Suppressor macrophage (primary cell): Measurements from ENCODE around the gene ACTG1.

ENCODE experiments used
- DNase-seq, 4 experiments: peaks; one replicate each; pipeline ENCODE4 v3.0.0-alpha.2; 2020 to 2022

The ACTG1 gene

DNA sequence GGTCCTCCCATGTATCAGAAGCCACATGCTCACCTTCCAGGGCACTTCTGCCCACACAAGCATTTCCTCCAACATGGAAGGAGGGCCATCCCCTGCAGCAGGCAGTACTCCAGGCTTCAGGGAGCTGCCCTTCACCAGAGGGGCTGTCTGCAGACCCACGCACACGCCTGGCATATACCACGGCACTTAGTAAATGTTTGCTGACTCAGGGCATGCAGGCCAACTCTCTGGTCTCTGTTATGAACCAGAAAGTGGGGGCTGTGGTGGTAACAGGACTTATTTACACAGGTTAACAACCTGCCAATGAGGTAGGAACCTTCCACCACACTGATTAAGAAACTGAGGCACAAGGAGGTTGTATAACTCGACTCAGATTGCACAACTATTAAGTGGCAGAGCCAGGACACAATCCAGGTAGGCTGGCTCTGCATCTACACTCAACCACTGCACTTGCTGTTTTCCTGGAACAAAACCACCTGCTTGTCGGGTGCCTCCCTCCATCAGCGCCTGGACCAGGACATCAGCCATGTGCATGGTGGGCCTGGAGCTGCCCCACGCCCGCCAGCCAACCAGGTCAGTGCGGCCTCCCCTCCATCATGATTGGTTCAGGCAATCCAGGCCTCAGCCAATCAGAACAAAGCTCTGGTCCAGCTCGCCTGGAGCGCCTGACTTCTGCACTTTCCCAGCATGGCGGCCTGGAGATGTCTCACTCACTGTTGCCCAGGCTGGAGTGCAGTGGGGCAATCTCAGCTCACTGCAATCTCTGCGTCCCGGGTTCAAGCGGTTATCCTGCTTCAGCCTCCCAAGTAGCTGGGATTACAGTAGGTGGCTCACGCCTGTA is 19.2 kb downstream of the ACTG1 start:
- DNase-seq = no peak

DNA sequence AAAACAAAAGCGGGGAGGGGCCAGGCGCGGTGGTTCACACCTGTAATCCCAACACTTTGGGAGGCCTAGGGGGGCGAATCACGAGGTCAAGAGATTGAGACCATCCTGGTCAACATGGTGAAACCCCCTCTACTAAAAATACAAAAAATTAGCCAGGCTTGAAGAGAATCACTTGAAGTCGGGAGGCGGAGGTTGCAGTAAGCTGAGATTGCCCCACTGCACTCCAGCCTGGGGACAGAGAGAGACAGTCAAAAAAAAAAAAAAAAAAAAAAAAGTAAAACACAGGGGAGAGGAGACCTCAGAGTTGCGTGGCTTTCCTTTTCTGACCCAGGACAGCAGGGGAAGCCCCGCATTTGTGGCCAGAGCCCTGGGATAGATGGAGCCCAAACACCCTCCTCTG is 19.9 kb downstream of the ACTG1 start:
- no peak for DNase-seq

DNA sequence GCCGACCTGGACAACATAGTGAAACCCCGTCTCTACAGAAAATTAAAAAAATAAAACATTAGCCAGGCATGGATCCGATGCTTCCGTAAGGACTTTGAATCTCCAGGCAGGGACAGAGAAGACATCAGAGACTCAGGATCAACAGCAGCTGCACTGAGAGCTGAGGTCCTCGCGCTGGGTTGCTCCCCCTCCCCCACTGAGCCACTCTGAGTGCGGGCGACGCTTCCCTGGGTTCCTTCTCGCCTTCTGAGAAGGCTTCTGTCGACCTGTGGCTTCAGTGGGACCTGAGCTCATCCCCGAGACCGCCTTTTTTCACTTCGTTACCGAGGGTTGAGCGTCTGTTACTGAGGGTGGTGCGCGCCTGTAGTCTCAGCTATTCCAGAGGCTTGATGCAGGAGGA is 20.4 kb downstream of the ACTG1 start:
- DNase-seq = no peak

DNA sequence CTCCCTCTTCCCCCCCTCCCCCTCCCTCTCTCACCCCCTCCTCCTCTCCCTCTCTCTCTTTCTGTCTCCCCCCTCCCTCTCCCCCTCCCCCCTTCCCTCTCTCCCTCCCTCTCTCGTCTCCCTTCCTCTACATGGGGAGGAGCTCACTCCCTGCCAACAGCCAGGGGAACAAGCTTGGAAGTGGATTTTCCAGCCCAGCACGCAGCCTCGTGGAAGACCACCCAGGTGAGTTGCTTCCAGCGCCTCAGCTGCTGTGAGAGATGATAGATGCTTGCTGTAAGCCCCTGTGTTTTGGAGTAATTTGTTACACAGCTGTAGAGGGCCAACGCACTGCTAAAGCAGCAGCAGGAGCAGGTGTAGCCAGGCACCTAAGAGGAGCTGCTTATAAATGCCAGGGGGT is 20.8 kb downstream of the ACTG1 start:
- DNase-seq = no peak

DNA sequence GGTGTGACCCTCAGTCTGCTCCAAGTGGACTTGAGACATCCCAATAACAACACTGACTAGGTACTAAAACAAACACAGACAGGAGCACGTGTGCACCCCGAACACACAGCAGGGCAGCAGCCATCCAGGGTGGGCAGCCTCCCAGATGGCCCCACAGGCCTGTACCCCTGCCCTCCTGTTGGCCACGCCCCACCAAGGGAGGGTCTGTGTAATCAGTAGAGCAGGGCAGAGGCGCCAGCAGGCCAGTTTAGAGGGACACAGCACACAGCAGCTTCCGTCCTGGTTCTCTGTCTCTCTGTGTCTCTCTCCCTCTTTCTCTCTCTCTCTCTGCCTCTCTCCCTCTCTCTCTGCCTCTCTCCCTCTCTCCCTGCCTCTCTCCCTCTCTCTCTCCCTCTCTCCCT is 21.4 kb downstream of the ACTG1 start:
- no peak for DNase-seq

DNA sequence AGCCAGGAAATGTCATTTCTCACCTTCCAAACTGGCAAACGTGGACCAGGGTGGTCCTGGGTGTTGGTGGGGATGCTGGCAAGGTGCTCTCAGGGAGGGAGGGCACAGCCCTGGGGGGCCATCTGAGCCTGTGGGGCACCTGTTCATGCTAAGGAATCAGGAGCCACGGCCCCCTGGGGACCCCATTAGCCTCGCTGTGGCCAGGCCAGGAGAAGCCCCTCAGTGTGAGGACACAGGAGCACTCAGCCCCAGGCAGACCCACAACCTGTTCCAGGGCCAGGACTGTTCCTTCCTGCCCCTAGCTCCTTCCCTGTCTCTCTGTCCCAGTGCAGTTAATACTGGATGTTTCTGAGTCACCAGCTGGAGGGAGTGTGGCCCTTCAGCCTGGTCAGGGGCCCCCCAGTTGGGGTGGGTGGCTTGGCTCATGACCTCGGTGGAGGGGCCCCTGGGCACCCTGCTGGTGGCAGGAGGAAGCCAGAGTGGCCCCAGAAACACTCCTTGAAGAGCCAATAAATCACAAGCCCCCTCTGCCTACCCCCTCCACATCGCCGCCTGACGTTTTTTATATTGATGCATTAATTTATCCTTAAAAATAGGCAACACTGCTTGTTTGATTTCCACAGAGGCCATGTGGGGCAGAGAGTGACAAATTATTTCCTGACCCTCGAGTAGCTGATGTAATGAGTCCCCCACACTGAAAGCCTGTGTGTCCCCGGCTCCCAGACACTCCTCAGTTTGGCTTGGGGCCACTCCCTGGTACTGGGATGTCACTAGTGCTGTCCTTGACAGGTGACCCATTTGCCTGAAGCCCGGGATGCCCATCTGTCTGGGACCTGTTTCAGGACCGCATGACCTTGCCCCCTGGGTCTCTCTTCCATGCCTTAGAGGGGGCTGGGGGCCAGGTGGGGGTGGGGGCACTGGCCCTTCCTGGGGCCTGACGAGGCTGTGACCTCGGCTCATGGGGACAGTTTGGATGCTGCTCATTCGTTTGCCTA is 22.3 kb downstream of the ACTG1 start:
- DNase-seq = no peak

DNA sequence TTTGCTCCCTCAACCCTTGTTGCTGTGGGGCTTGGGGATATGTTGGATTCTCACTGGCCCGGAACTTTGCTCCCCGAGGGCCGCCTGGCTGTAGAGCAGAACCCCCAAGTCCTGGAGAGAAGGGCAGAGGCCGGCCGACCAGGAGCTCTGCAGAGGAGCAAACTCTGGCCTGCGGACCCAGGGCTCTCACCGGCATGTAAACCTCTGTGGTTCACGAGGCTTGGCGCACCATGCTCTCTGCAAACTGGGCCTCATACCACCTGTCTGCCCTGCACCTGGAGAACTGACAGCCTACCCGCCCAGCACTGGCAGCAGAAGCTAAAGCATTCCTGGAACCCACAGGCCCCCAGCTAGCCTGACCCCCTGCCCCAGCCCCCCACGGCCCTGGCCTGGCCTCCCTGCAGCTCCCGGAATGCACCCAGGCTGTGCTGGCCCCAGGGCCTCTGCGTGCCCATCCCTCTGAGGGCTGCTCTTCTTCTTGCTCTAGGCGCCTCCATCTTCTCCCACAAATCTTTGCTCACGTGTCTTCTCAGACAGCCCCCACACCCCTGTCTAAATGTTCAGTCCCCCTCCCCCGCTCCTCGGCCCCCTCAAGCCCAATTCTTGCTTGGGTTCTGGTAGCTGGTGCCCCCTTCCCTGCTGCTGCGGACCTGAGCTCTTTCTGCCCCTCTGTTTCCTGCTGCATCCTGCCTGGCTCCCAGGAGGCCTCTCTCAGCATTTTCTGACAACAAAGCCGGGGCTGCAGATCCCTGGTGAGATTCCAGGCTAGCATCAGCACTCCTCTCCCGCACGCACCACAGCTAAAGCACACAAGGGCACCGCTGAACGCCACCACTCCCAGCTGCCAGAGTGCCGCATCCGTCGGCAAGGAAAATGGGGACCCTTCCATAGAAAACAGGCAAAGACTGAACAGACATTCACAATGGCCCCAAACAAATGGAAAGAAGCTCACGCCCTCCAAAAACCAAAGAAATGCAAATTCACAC is 23.3 kb downstream of the ACTG1 start:
- no peak for DNase-seq

DNA sequence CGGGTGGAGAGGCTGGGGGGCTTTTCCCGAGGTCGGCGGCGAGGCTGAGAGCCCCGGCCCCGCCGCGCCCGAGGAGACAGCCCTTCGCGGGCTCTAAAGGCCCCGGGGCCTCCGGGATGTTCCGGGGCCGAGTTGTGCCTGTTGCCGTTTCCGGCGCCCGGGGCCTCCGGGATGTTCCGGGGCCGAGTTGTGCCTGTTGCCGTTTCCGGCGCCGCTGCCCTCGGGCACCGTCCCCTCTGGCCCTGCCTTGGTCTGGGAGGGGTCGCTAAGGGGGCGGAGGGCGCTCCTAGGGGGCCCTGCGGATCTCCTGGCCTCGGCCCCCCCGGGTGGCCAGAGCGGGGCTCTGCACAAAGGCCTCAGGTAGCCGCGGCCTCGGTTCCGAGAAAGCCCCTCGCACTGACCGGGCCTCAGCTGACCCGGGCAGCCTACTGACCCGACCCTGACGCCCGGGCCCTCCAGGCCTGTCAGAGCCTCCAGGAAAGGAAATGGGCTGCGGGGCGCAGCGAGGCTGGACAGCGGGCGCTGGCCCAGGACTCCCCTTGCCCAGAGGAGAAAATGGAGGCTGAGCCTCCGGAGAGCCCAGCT is 24.2 kb downstream of the ACTG1 start:
- DNase-seq = peak in 2 of 4 experiments; percentile 24 to 51

DNA sequence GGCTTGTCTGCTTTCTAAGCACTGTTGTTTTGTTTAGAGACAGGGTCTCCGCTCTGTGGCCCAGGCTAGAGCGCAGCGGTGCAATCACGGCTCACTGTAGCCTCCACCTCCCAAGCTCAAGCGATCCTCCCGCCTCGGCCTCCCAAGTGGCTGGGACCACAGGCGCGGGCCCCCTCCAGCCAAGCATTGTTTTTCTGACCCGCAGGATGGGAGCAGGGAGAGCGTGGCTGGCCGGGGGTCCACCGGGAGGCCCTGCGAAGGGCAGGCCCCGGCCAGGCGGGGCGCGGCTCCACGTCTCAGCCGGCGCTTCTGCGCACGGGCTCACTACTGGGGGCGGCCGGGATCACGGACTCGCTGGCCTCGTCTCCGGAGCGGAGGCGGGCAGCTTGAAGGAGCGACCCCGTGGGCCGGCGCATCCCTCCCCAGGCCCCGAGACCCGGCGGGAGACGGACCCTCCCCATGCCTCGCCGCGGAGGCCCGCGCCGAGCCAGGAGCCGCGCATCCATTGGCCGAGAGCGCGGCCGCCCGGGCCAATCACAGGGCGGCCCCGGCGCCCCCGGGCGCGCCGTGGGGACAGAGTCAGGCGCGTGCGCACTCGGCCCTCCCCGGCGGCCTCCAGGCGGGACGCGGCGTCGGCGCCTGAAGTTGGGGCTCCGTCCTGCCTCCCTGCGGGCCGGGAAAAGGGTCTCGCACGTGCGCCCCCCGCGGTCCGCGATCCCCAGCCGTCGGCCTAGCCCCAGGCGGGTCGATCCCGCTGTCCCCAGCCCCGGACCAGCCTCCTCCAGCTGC is 24.9 kb downstream of the ACTG1 start:
- DNase-seq = peak; percentile 75 to 95 (median 87)

DNA sequence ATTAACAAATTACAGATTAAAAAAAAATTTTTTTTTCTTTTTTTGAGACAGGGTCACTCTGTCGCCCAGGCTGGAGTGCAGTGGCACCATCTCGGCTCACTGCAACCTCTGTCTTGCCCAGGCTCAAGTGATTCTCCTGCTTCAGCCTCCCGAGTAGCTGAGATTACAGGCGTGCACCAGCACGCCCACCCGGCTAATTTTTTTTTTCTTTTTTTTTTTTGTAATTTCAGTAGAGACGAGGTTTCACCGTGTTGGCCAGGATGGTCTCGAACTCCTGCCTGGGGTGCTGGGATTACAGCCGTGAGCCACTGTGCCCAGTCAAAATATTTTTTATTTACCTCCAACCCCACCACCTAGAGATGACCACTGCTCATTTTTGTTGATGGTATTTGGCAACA is 25.5 kb downstream of the ACTG1 start:
- DNase-seq = no peak

DNA sequence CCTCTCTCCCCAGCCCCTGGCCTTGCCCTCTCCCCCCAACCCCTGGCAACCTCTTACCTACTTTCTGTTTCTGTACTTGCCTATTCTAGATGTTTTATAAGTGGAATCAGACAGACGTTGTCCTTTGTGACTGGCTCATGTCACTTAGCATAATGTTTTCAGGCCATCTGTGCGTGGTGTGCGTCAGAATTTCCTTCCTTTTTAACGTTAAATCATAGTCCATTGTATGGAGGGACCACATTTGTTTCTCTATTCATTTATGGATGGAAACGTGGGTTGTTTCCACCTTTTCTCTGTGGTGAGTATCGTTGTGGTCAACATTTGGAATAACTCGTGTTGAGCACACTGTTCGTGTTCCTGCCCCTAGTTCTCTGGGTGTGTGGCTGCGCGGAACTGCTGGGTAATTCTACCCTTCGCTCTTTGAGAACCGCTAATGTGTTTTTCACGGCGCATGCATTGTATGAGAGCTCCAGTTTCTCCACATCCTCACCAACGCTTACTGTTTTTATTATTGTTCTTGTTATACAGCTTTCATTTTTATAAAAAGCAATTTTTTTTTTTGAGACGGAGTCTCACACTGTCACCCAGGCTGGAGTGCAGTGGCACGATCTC is 26.3 kb downstream of the ACTG1 start:
- peak in 2 of 4 experiments; percentile 34 to 41 for DNase-seq

DNA sequence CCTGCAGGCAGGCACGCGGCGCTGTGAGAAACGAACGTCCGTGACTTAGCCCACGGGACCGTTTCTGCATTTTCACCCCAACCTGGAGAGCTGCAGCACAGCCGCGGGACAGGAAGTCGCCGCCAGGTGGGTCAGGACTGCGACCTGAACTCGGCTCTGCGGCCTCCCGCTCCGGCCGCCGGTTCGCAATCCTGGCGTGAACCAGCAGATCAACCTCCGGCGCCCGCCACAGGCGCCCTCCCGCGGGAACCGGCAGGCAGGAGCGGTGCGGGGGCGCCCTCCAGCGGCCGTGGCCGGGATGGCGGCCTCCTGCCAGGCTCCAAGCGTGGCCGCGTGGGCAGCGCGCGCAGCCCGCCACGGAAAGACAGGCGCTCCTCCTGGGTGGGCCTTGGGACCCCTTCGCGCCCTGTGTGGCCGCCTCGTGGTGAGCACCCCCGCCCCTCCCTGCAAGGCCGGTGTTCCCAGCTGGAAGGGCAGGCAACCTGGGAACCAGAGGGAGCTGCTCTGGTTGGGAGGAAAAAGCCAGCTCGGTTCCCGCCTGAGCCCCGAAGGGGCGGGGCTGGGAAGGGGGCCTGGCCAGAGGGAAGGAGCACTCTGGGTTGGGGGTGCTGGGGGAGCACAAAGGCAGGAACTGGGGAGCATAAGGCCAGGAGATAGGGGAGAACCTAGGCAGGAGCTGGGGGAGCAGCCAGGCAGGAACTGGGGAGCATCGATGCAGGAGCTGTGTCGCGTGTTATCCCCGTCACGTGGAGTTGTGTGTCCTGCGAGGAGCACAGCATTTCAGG is 28.2 kb downstream of the ACTG1 start:
- DNase-seq = peak; percentile 85 to 94 (median 92)

DNA sequence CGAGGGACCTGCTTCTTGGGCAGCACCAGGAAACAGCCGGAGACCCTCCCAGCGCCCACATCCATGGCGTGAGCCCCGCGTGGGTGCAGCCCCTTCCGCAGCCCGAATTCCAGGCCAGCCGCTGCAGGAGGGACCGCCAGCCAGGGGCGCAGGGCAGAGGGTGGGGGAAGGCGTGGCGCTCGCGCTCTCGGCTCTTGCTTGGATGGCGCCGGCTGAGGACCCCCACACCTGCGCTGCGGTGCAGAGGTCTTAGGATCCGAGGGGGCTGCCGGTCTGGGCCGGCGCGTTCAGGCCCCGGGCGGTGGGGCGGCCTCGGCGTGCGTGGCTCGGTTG is 28.8 kb downstream of the ACTG1 start:
- DNase-seq = peak in 1 of 4 experiments; percentile 25

DNA sequence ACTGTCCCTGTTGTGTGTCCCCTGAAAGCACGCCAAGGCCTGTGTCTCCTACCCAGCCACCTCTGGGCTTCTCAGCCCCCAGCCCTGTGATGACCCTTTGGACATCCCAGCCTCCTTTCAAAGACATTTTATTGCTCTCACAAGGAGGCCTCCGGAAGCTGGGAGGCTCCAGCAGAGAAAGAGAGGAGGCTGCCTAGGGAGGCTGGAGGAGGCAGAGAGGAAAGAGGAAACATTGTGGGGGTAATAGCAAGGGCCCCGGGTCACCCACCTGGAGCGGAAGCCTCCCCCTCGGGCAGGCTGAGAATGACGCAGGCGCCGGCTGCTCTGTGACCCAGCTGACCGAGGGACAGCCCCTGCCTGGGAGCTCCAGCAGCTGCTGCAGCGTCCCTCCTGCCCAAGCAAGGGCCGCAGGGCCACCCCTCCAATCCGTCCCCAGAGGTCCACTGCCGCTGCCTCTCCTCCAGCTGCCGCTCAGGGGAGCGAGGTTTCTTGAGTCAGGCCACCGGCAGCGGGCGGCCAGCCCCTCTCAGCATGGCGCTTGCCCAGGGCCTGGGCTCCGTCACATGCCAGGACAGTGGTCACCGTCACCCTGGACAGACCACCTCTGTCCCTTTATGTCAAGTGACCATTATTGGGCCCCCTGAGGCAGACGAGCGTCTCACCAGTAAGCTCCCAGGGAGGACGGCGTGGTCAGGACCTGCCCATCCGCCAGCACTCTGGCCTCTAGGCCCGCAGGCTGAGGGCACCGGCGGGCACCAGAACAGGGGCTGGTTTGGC is 29.3 kb downstream of the ACTG1 start:
- peak; percentile 54 to 87 (median 74) for DNase-seq

DNA sequence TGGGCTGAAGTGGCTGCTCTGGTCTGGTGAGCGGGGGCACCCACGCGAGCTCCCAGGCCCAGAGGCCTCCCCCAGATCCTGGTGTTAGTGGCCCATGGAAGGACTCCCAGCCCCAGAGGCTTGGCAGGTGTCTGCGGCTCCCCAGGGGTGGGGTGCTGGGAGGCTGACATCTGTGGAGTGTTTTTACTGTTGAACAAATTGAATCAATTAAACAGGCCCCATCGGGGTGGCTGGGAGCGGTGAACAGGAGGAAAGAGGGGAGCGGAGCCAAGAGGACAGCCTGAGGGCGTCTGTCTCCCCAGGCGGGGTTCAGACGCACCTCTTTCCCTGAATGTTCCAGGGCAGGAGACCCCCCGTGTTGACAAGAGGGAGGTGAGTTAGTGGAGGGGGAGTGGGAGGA is 29.9 kb downstream of the ACTG1 start:
- DNase-seq = no peak

DNA sequence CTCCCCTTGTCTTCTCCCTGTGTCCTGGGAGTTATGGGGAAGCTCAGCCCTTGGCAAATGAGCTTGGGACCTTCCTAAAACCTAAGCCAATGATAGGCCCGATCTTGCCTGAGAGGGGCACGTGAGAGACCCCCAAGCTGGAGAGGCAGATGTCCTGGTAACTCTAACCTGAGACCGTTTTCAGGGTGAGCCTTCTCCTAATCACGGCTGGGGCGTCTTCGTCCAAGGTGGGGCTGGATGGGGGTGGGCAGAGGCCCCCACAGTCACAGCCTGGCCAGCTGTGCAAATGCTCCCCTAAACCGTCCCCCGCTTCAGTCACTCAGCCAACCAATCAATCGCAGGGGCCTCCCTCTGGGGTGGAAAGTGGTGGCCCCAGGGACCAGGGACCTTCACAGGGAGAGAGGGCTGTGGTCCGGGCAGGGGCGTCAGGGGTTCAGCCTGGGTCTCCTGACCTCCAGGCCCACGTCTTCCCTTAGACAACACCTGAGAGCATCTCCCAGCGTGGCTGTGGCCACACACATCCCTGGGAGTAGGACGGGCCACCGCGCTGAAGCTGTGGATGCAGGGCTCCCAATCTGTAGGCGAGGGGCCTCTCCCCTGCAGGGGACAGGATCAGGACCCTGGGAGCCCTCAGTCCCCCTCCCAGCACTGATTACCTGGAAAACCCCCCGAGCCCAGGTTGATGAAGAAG is 30.6 kb downstream of the ACTG1 start:
- no peak for DNase-seq

DNA sequence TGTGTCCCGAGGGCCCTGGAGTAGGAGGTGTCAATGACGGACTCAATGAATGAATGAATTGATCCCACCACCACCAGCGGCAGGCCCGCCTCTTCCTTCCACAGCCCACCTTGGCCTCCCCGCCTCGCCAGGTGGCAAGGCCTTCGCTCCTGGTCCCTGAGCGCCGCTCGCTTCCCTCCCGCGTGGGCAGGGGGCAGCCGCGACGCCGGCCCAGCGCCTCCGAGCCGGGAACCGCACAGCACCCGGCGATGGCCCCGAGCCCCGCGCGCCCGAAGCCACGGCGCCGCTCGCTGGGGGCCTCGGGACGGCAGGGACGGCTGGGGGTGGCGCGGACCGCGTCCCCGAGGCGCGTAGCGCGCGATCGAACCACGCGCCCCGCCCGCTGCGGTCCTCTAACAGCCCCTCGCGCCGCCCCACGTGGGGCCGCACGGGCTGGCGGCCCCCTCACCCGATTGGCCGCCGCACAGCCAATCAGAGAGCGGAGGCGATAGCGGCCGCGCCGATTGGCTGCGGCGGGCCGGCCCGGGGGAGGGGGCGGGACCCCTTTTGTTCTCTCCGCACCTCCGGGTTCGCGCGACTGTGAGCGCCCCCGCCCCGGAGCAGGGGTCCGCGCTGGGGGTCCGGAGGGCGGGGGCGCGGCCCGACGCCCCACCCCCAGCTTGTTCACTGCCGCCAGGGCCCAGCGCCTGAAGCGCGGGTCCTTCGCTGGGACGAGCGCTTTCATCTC is 31.4 kb downstream of the ACTG1 start:
- DNase-seq = peak; percentile 70 to 90 (median 76)
